Activated CD8-positive, alpha-beta T cell treated with anti-CD3 and anti-CD28 coated beads for 36 hours (primary cell): ENCODE data around the gene EXT2. TPM values are rescaled to one million over a fixed set of nuclear protein-coding genes. Genes with fewer than 3 reads are reported as not detected.

ENCODE experiments used
- ATAC-seq: fragments of 200-7000 bp; cut with Tn5 transposase; one replicate; pipeline ENCODE4 v1.10.0; 2021; ENCODE audit warnings: mild to moderate bottlenecking, moderate library complexity
- CTCF ChIA-PET: fragments of 350-600 bp; sonication (Branson Sonifier 250); formaldehyde crosslinking; loops from one replicate; lab custom pipeline; 2021; ENCODE audit warnings: antibody characterized with exemption; lab: Charles Lee
- POLR2A ChIA-PET: fragments of 350-600 bp; sonication (Branson Sonifier 250); formaldehyde crosslinking; loops from one replicate; lab custom pipeline; 2021; ENCODE audit warnings: antibody characterized with exemption; lab: Charles Lee
- DNase-seq: peaks from one replicate; pipeline ENCODE4 v3.0.0-alpha.2; 2020
- H3K27ac Mint-ChIP-seq: one replicate; pipeline ENCODE4 v1.8.0; 2021; ENCODE audit warnings: mild to moderate bottlenecking, mixed read lengths
- H3K27me3 Mint-ChIP-seq: one replicate; pipeline ENCODE4 v1.8.0; 2021; ENCODE audit warnings: mixed read lengths
- H3K36me3 Mint-ChIP-seq: one replicate; pipeline ENCODE4 v1.8.0; 2021; ENCODE audit warnings: low read depth, mixed read lengths
- H3K4me1 Mint-ChIP-seq: one replicate; pipeline ENCODE4 v1.8.0; 2021; ENCODE audit warnings: low read depth, mixed read lengths
- H3K4me3 Mint-ChIP-seq: one replicate; pipeline ENCODE4 v1.8.0; 2021; ENCODE audit warnings: mild to moderate bottlenecking, moderate library complexity, mixed read lengths
- H3K9me3 Mint-ChIP-seq: one replicate; pipeline ENCODE4 v1.8.0; 2021; ENCODE audit warnings: mixed read lengths
- intact Hi-C: fragments of 100-400 bp; cut with micrococcal nuclease; formaldehyde crosslinking; loops from one replicate; pipeline ENCODE4 v1.10.0; 2022
- total RNA-seq, 2 experiments: library from RNA; stranded (reverse); gene quantifications; one replicate each; pipeline ENCODE4 v1.2.3, GENCODE V29; 2021
- TF ChIP-seq, protein P1 (sequence below): fragments of 200-600 bp; IDR thresholded peaks from one replicate; pipeline ENCODE4 v1.8.0; 2022; ENCODE audit warnings: antibody characterized with exemption, mild to moderate bottlenecking

The EXT2 gene
- total RNA-seq, 2 experiments from 2014 or later, result 20.0 to 20.2 TPM

DNA sequence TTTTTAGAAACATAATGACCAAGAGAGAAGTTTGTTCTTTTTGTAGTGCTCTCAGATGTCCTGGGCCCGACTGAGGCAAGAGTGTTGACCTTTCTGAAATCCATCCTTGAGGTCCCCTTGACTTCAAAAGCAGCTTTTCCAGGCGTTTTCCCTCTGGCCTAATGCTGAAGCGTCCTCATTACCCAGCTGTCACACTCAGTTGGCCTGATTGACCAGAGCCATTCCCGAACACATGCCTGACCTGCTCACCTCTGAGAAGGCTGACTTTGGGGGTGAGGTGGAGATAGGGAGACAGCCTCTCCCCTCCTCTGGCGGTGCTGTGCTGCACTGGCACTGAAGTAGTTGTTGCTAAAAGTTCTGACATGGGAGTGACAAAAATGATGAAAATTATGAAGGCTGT, 147.6 kb downstream of the EXT2 start:
- ATAC-seq, result no peak
- intact Hi-C loops, result no loop called here
- DNase-seq, result no peak
- Mint-ChIP-seq H3K36me3 (peaks cover 16% of the 10 kb centered on the region), H3K9me3 (no peaks in the 10 kb centered on the region), H3K4me3 (no peak overlapping the region), H3K27me3 (no peaks in the 10 kb centered on the region), H3K4me1 (no peaks in the 10 kb centered on the region), H3K27ac (no peak overlapping the region)
- TF ChIP-seq, protein P1, sequence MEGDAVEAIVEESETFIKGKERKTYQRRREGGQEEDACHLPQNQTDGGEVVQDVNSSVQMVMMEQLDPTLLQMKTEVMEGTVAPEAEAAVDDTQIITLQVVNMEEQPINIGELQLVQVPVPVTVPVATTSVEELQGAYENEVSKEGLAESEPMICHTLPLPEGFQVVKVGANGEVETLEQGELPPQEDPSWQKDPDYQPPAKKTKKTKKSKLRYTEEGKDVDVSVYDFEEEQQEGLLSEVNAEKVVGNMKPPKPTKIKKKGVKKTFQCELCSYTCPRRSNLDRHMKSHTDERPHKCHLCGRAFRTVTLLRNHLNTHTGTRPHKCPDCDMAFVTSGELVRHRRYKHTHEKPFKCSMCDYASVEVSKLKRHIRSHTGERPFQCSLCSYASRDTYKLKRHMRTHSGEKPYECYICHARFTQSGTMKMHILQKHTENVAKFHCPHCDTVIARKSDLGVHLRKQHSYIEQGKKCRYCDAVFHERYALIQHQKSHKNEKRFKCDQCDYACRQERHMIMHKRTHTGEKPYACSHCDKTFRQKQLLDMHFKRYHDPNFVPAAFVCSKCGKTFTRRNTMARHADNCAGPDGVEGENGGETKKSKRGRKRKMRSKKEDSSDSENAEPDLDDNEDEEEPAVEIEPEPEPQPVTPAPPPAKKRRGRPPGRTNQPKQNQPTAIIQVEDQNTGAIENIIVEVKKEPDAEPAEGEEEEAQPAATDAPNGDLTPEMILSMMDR, result no peak
- POLR2A ChIA-PET, result no interaction called here
- CTCF ChIA-PET, result interaction anchor here (0.8 to 1.3 kb wide), 2 partner anchors 14 to 133 kb away, joined by 3 read pairs; no protein-coding TSS in a partner anchor

DNA sequence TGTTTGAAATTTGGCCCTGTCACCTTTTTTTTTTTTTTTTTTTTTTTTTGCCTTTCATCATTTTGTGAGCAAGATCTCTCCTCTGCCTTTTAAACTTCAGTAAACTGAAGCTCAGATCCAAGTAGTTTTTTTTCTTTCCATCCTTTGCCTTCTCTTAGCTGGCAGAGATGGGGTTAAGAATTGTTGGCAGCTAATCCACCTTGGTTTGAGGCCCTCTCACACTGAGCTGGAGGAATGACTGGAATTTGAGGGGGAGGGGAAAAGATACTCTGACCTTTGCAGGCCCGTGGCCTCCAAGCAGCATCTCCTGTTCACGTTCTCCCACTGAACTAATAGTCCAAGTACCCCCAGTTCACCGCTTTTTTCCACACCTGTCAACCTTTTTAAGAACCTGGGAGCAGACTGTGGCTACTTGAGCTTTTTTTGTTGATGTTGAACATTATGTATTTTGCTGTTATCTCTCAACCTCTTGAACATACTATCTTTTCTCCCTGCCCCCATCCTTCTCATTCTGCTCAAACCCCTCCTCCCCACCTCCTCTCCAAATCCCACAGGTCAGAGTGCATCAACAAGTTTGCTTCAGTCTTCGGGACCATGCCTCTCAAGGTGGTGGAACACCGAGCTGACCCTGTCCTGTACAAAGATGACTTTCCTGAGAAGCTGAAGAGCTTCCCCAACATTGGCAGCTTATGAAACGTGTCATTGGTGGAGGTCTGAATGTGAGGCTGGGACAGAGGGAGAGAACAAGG, 148.3 kb downstream of the EXT2 start:
- ATAC-seq (no peak), DNase-seq (no peak)
- no peak overlapping the region for H3K4me3 Mint-ChIP-seq
- CTCF ChIA-PET, result interaction anchor here (1.3 kb wide), 1 partner anchor 134 kb away, joined by 3 read pairs; no protein-coding TSS in a partner anchor
- POLR2A ChIA-PET, result no interaction called here
- peaks cover 19% of the 10 kb centered on the region for H3K36me3 Mint-ChIP-seq
- H3K9me3 Mint-ChIP-seq, result no peaks in the 10 kb centered on the region
- TF ChIP-seq, protein P1, result no peak
- intact Hi-C loops, result no loop called here
- H3K27ac Mint-ChIP-seq, result no peak overlapping the region
- no peaks in the 10 kb centered on the region for H3K4me1 Mint-ChIP-seq
- H3K27me3 Mint-ChIP-seq, result no peaks in the 10 kb centered on the region

DNA sequence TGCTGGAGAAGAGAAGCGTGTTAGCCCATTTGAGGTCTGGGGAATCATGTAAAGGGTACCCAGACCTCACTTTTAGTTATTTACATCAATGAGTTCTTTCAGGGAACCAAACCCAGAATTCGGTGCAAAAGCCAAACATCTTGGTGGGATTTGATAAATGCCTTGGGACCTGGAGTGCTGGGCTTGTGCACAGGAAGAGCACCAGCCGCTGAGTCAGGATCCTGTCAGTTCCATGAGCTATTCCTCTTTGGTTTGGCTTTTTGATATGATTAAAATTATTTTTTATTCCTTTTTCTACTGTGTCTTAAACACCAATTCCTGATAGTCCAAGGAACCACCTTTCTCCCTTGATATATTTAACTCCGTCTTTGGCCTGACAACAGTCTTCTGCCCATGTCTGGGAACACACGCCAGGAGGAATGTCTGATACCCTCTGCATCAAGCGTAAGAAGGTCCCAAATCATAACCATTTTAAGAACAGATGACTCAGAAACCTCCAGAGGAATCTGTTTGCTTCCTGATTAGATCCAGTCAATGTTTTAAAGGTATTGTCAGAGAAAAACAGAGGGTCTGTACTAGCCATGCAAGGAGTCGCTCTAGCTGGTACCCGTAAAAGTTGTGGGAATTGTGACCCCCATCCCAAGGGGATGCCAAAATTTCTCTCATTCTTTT, 149.3 kb downstream of the EXT2 start:
- Mint-ChIP-seq H3K27ac (no peak overlapping the region), H3K4me3 (no peak overlapping the region), H3K27me3 (no peaks in the 10 kb centered on the region), H3K4me1 (no peaks in the 10 kb centered on the region), H3K9me3 (no peaks in the 10 kb centered on the region), H3K36me3 (peaks cover 25% of the 10 kb centered on the region)
- TF ChIP-seq, protein P1, result no peak
- intact Hi-C loops, result no loop called here
- ATAC-seq (no peak), DNase-seq (no peak)
- ChIA-PET POLR2A (no interaction called here), CTCF (interaction anchor here (0.6 kb wide), 1 partner anchor 19 kb away, joined by 3 read pairs; no protein-coding TSS in a partner anchor)

DNA sequence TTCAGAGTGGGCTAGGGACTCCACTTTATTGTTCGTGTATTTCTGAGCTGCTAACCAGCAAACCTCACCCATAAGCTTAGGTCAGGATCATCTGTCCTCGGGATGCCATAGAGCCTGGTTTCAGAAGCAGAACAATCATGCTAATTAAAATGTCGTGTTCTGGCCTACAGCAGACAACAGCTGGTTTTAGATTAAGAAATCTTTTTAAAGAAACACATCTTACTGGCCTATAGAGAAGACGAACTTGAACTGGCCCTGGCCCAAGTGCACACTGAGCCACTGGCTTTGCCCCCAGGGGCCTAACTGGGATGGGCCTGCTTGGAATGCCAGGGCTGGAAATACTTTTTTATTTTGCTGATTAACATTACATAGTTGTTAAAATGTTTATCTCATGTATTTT, 151.2 kb downstream of the EXT2 start:
- POLR2A ChIA-PET, result no interaction called here
- ATAC-seq (no peak), DNase-seq (no peak)
- Mint-ChIP-seq H3K4me3 (no peak overlapping the region), H3K27ac (no peak overlapping the region), H3K36me3 (peaks cover 39% of the 10 kb centered on the region), H3K27me3 (no peaks in the 10 kb centered on the region), H3K9me3 (peaks cover 6% of the 10 kb centered on the region), H3K4me1 (no peaks in the 10 kb centered on the region)
- TF ChIP-seq, protein P1, result no peak
- intact Hi-C loops, result no loop called here
- CTCF ChIA-PET, result no interaction called here

DNA sequence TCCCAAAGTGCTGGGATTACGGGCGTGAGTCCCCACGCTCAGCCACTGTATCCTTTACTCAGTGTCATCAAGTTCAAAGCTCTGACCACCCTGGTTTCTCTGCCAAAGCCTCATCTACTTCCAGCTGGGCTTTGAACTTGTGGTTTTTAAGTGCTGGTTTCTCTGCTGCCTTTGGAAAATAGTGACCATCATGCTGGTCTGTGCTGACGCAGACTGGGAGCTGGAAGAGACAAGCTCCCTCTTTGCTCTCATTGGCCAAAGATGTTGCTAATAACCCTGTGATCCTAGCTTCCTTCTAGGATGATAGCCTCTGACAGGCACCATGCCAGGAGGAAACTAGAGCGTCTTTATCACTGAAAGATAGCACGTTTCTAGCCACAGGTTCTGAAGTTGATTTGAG, 152.0 kb downstream of the EXT2 start:
- ChIA-PET CTCF (no interaction called here), POLR2A (no interaction called here)
- Mint-ChIP-seq H3K36me3 (peaks cover 45% of the 10 kb centered on the region), H3K27me3 (no peaks in the 10 kb centered on the region), H3K4me3 (no peak overlapping the region), H3K27ac (no peak overlapping the region), H3K9me3 (peaks cover 14% of the 10 kb centered on the region), H3K4me1 (no peaks in the 10 kb centered on the region)
- TF ChIP-seq, protein P1, result no peak
- intact Hi-C loops, result no loop called here
- no peak for ATAC-seq
- no peak for DNase-seq
